ES-I3 (cell line): ENCODE results near the gene KRTAP19-8.

Experiments
- H3K36me3 ChIP-seq: 2 replicates; pipeline ENCODE4 v1.6.1; 2013; ENCODE audit warnings: mild to moderate bottlenecking, low read length, control low read depth, moderate library complexity; ENCODE audit not compliant: insufficient read depth
- H3K4me1 ChIP-seq: 2 replicates; pipeline ENCODE4 v1.6.1; 2013; ENCODE audit warnings: mild to moderate bottlenecking, control low read depth, low read length; ENCODE audit not compliant: insufficient read depth
- H3K9ac ChIP-seq: 2 replicates; pipeline ENCODE4 v1.6.1; 2013; ENCODE audit warnings: low read depth, mild to moderate bottlenecking, low read length, moderate library complexity
- H3K9me3 ChIP-seq: 2 replicates; pipeline ENCODE4 v1.6.1; 2013; ENCODE audit warnings: mild to moderate bottlenecking, low read length, moderate library complexity; ENCODE audit not compliant: control insufficient read depth, insufficient read depth

KRTAP19-8 gene

DNA sequence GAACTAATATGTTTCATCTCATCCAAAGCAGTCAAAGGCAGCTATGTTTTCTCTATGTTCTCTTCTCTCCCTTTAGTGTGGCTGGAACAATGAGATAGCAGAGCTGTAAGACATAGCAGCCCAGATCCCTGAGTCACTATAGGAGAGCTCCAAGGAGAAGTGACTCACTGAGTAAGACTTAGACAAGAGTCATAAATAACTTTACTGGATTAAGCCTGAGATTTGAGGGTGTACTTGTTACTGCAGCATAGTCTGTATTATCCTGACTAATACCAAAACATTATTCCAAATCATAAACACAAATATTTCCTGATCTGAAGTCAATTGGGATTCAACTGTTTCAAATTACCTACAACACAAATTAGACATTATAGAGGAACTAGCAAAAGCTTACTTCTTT is 3.9 kb downstream of the KRTAP19-8 start:
- H3K9me3 ChIP-seq, result no peaks in the 10 kb centered on the region
- H3K4me1 ChIP-seq, result no peaks in the 10 kb centered on the region
- H3K36me3 ChIP-seq, result no peaks in the 10 kb centered on the region
- H3K9ac ChIP-seq, result no peak overlapping the region

DNA sequence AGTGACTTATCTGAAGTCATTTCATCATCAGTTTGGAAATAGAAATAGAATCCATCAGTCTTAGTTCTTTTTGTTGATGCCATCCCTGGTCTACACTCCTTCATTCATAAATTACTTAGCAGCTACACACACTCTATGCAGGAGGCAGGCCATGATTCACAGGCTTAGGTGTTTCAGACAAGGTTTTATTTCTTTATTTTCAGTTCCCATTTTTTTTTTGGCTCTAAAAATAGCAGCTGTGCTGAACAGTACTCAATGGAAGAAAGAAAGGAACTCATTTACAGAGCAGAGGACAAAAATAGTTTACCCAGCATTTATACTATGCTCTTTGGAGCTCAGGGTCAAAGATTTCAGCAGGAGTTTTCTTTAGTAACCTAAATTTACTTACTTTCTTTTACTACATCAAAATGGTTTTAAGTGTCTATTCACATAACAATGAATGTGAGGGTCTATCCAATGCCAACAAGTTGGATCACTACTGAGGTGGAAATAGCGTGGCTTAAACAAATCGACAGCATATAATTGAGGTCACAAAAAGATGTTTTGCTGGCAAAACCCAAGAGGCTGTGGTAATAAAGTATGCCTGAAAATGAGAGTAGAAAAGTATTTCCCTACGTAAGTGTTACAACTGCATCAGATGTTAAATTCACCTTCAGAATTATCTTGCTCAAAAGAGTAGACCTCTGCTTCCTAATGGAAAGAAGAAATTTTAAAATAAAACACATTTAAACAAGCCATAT is 7.7 kb downstream of the KRTAP19-8 start:
- Histone ChIP-seq H3K9ac (no peak overlapping the region), H3K36me3 (no peaks in the 10 kb centered on the region), H3K9me3 (no peaks in the 10 kb centered on the region), H3K4me1 (no peaks in the 10 kb centered on the region)

GRCh38 chr21:31023680-31024079 is 14.6 kb downstream of the KRTAP19-8 start:
- Histone ChIP-seq H3K9ac (no peak overlapping the region), H3K36me3 (no peaks in the 10 kb centered on the region), H3K4me1 (no peaks in the 10 kb centered on the region), H3K9me3 (no peaks in the 10 kb centered on the region)

- no peaks in the 10 kb centered on the region for H3K36me3 ChIP-seq
- no peaks in the 10 kb centered on the region for H3K4me1 ChIP-seq
- H3K9ac ChIP-seq, result no peak overlapping the region
- H3K9me3 ChIP-seq, result no peaks in the 10 kb centered on the region
Measured at GRCh38 chr21:31022306-31022705, 16.0 kb downstream of the KRTAP19-8 start.

- no peaks in the 10 kb centered on the region for H3K4me1 ChIP-seq
- no peak overlapping the region for H3K9ac ChIP-seq
- no peaks in the 10 kb centered on the region for H3K36me3 ChIP-seq
- no peaks in the 10 kb centered on the region for H3K9me3 ChIP-seq
Measured at GRCh38 chr21:31018232-31018631, 20.0 kb downstream of the KRTAP19-8 start.

GRCh38 chr21:31014891-31015290 is 23.4 kb downstream of the KRTAP19-8 start:
- H3K4me1 ChIP-seq, result no peaks in the 10 kb centered on the region
- H3K36me3 ChIP-seq, result no peaks in the 10 kb centered on the region
- H3K9ac ChIP-seq, result no peak overlapping the region
- H3K9me3 ChIP-seq, result no peaks in the 10 kb centered on the region

DNA sequence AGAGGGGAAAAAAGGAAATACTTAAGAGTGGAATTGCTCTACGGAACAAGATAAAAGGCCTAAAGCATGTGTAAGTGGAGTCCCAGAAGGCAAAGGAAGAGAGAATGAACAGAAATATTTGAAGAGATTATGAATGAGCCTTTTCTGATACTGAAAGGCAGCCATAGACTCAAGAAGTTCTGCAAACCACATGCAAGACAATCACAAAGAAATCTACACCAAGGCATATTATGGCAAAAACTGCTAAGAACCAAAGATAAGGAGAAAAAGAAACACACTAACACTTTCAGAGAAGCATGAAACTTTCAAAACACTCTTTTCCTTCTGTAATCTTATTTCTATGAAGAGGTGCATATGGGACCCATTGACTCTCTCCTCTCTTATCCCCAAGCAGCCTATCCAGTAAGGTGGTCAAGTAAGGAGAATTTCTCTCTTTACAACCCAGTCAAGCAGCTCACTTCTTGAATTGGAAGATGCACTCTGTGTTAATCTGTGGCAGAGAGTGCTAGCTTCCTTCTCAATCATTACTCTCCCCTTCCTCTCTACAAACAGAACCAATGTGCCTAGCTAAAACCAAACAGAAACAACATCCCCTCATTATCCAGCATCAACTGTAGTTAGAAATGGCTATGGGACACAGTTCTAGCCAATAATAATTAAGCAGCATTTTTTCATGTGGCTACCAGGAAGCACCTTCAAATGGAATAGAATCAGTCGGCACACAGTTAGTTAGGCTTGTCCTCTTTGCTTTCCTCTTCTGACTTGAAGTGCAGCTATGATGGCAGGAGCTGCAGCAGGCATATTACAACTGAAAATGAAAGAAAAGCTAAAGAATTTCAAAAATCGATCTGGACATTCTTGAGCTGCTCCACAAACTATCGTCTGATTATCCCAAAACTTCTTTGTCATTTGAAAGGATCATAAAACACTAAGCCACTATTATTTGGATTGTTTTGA is 25.9 kb downstream of the KRTAP19-8 start:
- H3K9me3 ChIP-seq, result no peaks in the 10 kb centered on the region
- no peaks in the 10 kb centered on the region for H3K36me3 ChIP-seq

GRCh38 chr21:31011412-31011811 is 26.9 kb downstream of the KRTAP19-8 start:
- H3K36me3 ChIP-seq, result no peaks in the 10 kb centered on the region
- no peaks in the 10 kb centered on the region for H3K9me3 ChIP-seq
- H3K9ac ChIP-seq, result no peak overlapping the region
- H3K4me1 ChIP-seq, result no peaks in the 10 kb centered on the region

More for the DNA sequence above, 25.9 kb downstream of the KRTAP19-8 start:
- Histone ChIP-seq H3K4me1 (no peaks in the 10 kb centered on the region), H3K9ac (no peak overlapping the region)

DNA sequence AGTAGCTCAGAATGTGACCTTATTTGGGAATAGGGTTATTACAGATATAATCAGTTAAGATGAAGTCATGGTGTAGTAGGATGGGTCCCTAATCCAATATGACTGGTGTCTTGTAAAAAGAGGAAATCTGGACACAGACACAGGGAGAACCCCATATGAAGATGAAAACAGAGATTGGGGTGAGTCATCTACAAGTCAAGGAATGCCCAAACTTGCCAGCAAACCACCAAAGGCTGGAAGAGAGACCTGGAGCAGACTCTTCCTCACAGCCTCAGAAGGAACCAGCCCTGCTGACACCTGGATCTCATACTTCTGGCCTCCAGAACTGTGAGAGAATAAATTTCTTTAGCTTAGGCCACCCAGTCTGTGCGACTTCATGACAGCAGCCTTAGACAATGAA is 29.9 kb downstream of the KRTAP19-8 start:
- Histone ChIP-seq H3K36me3 (no peaks in the 10 kb centered on the region), H3K4me1 (no peaks in the 10 kb centered on the region), H3K9ac (no peak overlapping the region), H3K9me3 (no peaks in the 10 kb centered on the region)

GRCh38 chr21:31005019-31005418 is 33.3 kb downstream of the KRTAP19-8 start:
- no peaks in the 10 kb centered on the region for H3K36me3 ChIP-seq
- no peak overlapping the region for H3K9ac ChIP-seq
- H3K9me3 ChIP-seq, result no peaks in the 10 kb centered on the region
- H3K4me1 ChIP-seq, result no peaks in the 10 kb centered on the region

DNA sequence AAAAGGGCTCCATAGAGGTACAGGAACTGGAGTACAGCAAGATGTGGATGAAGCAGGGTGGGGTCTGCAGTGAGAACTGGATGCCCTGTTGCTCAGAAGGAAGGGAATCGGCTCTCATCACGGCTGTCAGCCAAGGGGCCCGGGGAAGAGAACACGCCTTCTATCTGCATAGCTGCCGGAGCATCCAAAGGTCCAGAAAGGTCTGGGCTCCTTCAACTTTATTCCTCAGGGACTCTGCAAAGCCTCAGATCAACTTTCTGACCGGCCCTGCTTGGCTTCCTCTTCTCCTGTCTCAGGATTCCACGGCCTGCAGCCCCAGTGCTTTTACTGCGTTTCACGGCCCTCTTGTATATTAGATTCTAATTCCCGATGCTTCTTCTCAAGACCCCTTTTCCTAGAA is 34.8 kb downstream of the KRTAP19-8 start:
- H3K9me3 ChIP-seq, result no peaks in the 10 kb centered on the region
- H3K36me3 ChIP-seq, result no peaks in the 10 kb centered on the region
- H3K4me1 ChIP-seq, result no peaks in the 10 kb centered on the region
- H3K9ac ChIP-seq, result no peak overlapping the region

DNA sequence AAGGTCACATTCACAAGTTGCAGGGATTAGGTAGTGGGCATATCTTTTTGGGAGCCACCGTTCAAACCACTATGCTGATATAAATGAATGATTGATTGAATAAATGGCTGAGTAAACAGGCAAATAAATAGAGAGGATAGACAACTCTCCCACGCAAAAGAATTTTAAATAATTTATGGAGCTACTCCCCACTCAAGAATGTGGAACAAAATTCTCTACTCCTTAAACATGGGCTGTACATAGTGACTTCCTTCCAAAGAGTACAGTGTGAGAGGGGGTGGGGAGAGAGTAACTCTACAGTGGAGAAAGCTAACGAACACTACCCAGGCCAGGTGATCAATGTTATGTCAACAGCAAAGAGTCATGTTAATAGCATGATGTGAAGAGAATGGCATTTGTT is 40.7 kb downstream of the KRTAP19-8 start:
- Histone ChIP-seq H3K4me1 (no peaks in the 10 kb centered on the region), H3K36me3 (no peaks in the 10 kb centered on the region), H3K9me3 (no peaks in the 10 kb centered on the region), H3K9ac (no peak overlapping the region)

DNA sequence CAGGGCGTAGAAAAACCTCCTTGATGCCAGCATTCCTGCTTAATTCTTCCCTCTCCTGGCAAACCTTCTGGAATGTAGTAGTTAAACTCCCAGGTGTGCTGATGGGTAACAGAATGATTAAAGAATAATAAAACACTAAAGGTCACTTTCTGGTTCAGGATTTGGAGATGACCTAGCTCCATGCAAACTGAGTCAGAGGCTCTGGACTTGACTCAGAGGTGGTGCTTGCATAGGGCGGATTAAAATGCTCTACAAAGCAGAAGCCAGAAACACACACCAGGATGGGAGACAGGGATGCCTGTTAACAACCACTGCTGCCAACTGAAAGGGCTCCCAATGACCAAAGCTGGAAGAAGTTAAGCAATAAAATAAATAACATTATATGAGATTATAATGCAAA is 41.5 kb downstream of the KRTAP19-8 start:
- Histone ChIP-seq H3K4me1 (no peaks in the 10 kb centered on the region), H3K36me3 (no peaks in the 10 kb centered on the region), H3K9me3 (no peaks in the 10 kb centered on the region), H3K9ac (no peak overlapping the region)

DNA sequence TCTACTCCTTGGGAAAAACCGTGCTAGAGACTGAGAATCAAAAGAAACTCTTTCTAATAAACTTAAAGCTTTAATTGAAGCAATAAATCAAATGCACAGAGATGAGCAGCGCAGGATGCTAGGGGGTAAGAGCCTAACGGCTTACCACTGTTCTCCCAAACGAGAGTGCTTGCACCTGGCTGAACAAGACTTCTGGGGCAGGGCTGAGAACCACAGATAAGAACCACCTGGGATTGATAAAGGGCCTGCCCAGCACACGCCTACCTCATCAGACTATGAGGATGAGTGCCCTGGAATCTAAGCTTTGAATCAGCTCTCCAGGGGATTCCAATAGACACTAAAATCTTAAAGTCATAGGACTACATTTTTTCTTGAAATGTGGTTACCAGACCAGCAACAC is 43.3 kb downstream of the KRTAP19-8 start:
- Histone ChIP-seq H3K36me3 (no peaks in the 10 kb centered on the region), H3K9ac (no peak overlapping the region), H3K9me3 (no peaks in the 10 kb centered on the region), H3K4me1 (no peaks in the 10 kb centered on the region)
